BJ (cell line): ENCODE results near the gene APCDD1L. TPM values are rescaled to one million over a fixed set of nuclear protein-coding genes. Genes with fewer than 3 reads are reported as not detected.
"Not testable (repeated sequence)": the region's sequence is repeated elsewhere in the genome, so short reads cannot be mapped to it uniquely, and the experiment has no call there.

Experiments
- CTCF ChIA-PET: fragments of 350-600 bp; formaldehyde crosslinking; extraction: SDS; loops from one replicate; lab custom pipeline; 2021; ENCODE audit warnings: antibody characterized with exemption, inconsistent platforms; lab: Yijun Ruan, JAX
- POLR2A ChIA-PET: fragments of 300-600 bp; sonication (Branson Sonifier 250); formaldehyde crosslinking; extraction: SDS; loops from one replicate; lab custom pipeline; 2021; ENCODE audit warnings: antibody characterized with exemption; lab: Charles Lee
- DNase-seq: peaks from one replicate; pipeline ENCODE4 v3.0.0-alpha.2; 2011; ENCODE audit warnings: low read depth
- H3K27me3 ChIP-seq: 2 replicates; pipeline ENCODE4 v1.6.0; 2011; ENCODE audit warnings: low read length; ENCODE audit not compliant: control insufficient read depth, insufficient read depth
- H3K36me3 ChIP-seq: 2 replicates; pipeline ENCODE4 v1.5.1; 2011; ENCODE audit warnings: low read length; ENCODE audit not compliant: control insufficient read depth, insufficient read depth
- H3K4me3 ChIP-seq: 2 replicates; pipeline ENCODE4 v1.5.1; 2011; ENCODE audit warnings: low read depth, mild to moderate bottlenecking, control low read depth, low read length
- CTCF ChIP-seq: IDR thresholded peaks from 2 replicates; pipeline ENCODE4 v1.5.1; 2011; ENCODE audit warnings: low read depth, mild to moderate bottlenecking, control low read depth, inconsistent platforms, low read length, moderate library complexity; ENCODE audit not compliant: insufficient read depth
- polyA plus RNA-seq: library from polyadenylated mRNA; depleted of rRNA; stranded (reverse); fragments of >200 nt; gene quantifications from 2 replicates; pipeline ENCODE4 v1.2.3, GENCODE V29; 2011; rRNA removed

Gene APCDD1L
- polyA plus RNA-seq, 1 experiment: 2.5 TPM

GRCh38 chr20:58416057-58416456 is 99.1 kb downstream of the APCDD1L start:
- no peak for TF ChIP-seq CTCF
- no peaks in the 10 kb centered on the region for H3K27me3 ChIP-seq
- peaks cover 1% of the 10 kb centered on the region; the same call in 1 of the 2 replicates for H3K36me3 ChIP-seq
- ChIA-PET CTCF (interaction anchor here (0.6 kb wide), 2 partner anchors 757 to 1556 kb away, joined by 3 read pairs; no protein-coding TSS in a partner anchor), POLR2A (no interaction called here)
- no peak overlapping the region for H3K4me3 ChIP-seq
- no peak for DNase-seq

GRCh38 chr20:58414786-58415185 is 100.4 kb downstream of the APCDD1L start:
- H3K4me3 ChIP-seq, H3K36me3 ChIP-seq, POLR2A ChIA-PET, H3K27me3 ChIP-seq, CTCF ChIA-PET, DNase-seq: not testable (repeated sequence)

GRCh38 chr20:58414216-58414615 is 101.0 kb downstream of the APCDD1L start:
- POLR2A ChIA-PET, H3K36me3 ChIP-seq, DNase-seq, H3K27me3 ChIP-seq, H3K4me3 ChIP-seq, CTCF ChIA-PET: not testable (repeated sequence)

Other genes starting within 250 kb of the APCDD1L start
- 7.8 and 11.9 TPM in 2 replicates for gene RAB22A, start 205.7 kb downstream of the APCDD1L start, polyA plus RNA-seq
- gene VAPB, start 126.2 kb downstream of the APCDD1L start, polyA plus RNA-seq: 21.1 and 28.0 TPM in 2 replicates
- 39.7 and 45.5 TPM in 2 replicates for gene STX16, start 135.9 kb upstream of the APCDD1L start, polyA plus RNA-seq
- 5.7 and 8.2 TPM in 2 replicates for gene NPEPL1, start 177.4 kb upstream of the APCDD1L start, polyA plus RNA-seq